Measurements from ENCODE around the gene CNTN6. TPM values are rescaled to one million over a fixed set of nuclear protein-coding genes. Genes with fewer than 3 reads are reported as not detected.

The CNTN6 gene
- total and polyA plus RNA-seq, 4 donors, result 0.01 to 0.05 TPM; not detected in 2

DNA sequence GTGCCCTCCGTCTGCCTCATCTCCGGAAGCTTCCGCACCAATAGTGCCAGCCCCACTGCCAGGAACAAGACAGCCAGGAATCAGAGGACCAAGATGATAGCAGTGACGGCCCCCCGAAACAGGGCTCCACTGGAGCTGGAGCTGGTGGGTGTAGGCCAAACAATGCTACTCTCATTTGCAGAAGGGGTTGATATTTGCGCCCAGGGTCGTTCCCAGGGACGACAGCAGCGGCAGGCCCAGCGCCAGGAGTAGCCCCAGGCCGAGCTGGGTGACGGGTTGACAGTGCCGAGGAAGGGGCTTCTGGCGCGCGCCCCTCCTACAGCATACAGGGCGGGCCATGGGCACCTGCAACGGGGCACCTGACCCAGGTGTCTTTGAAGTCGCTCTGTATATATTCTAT lies 301.4 kb downstream of the CNTN6 start:
- no peak for TF ChIP-seq HNF4G (IDR thresholded peaks at IDR 0.05)
- TF ChIP-seq, protein P1, sequence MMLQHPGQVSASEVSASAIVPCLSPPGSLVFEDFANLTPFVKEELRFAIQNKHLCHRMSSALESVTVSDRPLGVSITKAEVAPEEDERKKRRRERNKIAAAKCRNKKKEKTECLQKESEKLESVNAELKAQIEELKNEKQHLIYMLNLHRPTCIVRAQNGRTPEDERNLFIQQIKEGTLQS (IDR thresholded peaks at IDR 0.05), result no peak
- TF ChIP-seq SP1 (IDR thresholded peaks at IDR 0.05), result no peak
- no peak for TF ChIP-seq NR2F2 (IDR thresholded peaks at IDR 0.05)
- TF ChIP-seq EGR1 (IDR thresholded peaks at IDR 0.05; ENCODE audit: low read depth in 2 of 2), result no peak
- TF ChIP-seq, protein P2, sequence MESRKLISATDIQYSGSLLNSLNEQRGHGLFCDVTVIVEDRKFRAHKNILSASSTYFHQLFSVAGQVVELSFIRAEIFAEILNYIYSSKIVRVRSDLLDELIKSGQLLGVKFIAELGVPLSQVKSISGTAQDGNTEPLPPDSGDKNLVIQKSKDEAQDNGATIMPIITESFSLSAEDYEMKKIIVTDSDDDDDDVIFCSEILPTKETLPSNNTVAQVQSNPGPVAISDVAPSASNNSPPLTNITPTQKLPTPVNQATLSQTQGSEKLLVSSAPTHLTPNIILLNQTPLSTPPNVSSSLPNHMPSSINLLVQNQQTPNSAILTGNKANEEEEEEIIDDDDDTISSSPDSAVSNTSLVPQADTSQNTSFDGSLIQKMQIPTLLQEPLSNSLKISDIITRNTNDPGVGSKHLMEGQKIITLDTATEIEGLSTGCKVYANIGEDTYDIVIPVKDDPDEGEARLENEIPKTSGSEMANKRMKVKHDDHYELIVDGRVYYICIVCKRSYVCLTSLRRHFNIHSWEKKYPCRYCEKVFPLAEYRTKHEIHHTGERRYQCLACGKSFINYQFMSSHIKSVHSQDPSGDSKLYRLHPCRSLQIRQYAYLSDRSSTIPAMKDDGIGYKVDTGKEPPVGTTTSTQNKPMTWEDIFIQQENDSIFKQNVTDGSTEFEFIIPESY (IDR thresholded peaks at IDR 0.05), result no peak
- TF ChIP-seq HNF4A (conservative IDR thresholded peaks at IDR 0.05), result no peak
- TF ChIP-seq, protein P3, sequence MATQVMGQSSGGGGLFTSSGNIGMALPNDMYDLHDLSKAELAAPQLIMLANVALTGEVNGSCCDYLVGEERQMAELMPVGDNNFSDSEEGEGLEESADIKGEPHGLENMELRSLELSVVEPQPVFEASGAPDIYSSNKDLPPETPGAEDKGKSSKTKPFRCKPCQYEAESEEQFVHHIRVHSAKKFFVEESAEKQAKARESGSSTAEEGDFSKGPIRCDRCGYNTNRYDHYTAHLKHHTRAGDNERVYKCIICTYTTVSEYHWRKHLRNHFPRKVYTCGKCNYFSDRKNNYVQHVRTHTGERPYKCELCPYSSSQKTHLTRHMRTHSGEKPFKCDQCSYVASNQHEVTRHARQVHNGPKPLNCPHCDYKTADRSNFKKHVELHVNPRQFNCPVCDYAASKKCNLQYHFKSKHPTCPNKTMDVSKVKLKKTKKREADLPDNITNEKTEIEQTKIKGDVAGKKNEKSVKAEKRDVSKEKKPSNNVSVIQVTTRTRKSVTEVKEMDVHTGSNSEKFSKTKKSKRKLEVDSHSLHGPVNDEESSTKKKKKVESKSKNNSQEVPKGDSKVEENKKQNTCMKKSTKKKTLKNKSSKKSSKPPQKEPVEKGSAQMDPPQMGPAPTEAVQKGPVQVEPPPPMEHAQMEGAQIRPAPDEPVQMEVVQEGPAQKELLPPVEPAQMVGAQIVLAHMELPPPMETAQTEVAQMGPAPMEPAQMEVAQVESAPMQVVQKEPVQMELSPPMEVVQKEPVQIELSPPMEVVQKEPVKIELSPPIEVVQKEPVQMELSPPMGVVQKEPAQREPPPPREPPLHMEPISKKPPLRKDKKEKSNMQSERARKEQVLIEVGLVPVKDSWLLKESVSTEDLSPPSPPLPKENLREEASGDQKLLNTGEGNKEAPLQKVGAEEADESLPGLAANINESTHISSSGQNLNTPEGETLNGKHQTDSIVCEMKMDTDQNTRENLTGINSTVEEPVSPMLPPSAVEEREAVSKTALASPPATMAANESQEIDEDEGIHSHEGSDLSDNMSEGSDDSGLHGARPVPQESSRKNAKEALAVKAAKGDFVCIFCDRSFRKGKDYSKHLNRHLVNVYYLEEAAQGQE (IDR thresholded peaks at IDR 0.05), result no peak
- no peak for TF ChIP-seq TAF1 (conservative IDR thresholded peaks at IDR 0.05)
- no peak for TF ChIP-seq JUND (IDR thresholded peaks at IDR 0.05)
- TF ChIP-seq, protein P4, sequence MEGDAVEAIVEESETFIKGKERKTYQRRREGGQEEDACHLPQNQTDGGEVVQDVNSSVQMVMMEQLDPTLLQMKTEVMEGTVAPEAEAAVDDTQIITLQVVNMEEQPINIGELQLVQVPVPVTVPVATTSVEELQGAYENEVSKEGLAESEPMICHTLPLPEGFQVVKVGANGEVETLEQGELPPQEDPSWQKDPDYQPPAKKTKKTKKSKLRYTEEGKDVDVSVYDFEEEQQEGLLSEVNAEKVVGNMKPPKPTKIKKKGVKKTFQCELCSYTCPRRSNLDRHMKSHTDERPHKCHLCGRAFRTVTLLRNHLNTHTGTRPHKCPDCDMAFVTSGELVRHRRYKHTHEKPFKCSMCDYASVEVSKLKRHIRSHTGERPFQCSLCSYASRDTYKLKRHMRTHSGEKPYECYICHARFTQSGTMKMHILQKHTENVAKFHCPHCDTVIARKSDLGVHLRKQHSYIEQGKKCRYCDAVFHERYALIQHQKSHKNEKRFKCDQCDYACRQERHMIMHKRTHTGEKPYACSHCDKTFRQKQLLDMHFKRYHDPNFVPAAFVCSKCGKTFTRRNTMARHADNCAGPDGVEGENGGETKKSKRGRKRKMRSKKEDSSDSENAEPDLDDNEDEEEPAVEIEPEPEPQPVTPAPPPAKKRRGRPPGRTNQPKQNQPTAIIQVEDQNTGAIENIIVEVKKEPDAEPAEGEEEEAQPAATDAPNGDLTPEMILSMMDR (IDR thresholded peaks at IDR 0.05; ENCODE audit: low read depth, low read length, missing input control), result no peak
- no peak for TF ChIP-seq FOXA1 (IDR thresholded peaks at IDR 0.05)
- TF ChIP-seq RAD21 (IDR thresholded peaks at IDR 0.05), result no peak
- no peak for TF ChIP-seq FOXA2 (IDR thresholded peaks at IDR 0.05)
- TF ChIP-seq GABPA (IDR thresholded peaks at IDR 0.05 in 1 of 2, conservative IDR thresholded peaks at IDR 0.05 in 1 of 2), result no peak
- no peak for TF ChIP-seq RXRA (IDR thresholded peaks at IDR 0.05)
- no peak for TF ChIP-seq YY1 (IDR thresholded peaks at IDR 0.05)
- no peak overlapping the region for H3K9ac ChIP-seq (ENCODE audit: low read depth in 1 of 2, low read length in 2 of 2)
- H3K27me3 ChIP-seq (ENCODE audit: control insufficient read depth in 4 of 4, insufficient read depth in 4 of 4, low read length in 3 of 4), result no peaks in the 10 kb centered on the region
- H3K36me3 ChIP-seq (ENCODE audit: control insufficient read depth in 4 of 4, insufficient read depth in 3 of 4, low read depth in 1 of 4, low read length in 3 of 4), result no peaks in the 10 kb centered on the region
- no peak overlapping the region for H3K27ac ChIP-seq (ENCODE audit: low read depth in 1 of 2, low read length in 2 of 2)
- H3K4me1 ChIP-seq (ENCODE audit: control insufficient read depth in 4 of 4, insufficient read depth in 4 of 4, low read length in 3 of 4), result no peaks in the 10 kb centered on the region
- 92% methylated on average over 19 of the region's 19 CpGs for WGBS
- no peak for DNase-seq (ENCODE audit: low spot score)
- H3K4me3 ChIP-seq (ENCODE audit: low read depth in 1 of 3, low read length in 3 of 3), result no peak overlapping the region
- H3K9me3 ChIP-seq (ENCODE audit: control insufficient read depth in 4 of 4, low read length in 3 of 4), result no peaks in the 10 kb centered on the region

DNA sequence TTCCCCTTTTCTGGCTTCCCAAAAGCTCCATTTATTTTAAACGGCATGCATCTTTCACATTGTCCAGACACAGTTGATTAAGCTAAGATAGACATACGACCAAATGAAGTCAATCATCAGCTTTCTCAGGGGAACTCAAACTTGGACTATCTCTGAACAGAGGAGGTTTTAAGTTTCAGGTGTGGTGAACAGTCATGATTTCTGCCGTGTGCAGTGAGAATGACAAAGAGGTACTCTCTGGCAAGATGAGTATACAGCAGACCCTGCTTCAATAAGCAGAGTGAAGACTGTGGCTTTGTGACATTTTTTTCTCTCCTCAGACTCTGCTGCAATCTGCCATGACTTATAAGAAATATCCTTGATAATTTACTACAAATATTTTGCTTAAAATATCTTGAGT lies 307.7 kb downstream of the CNTN6 start:
- Histone ChIP-seq H3K9ac (ENCODE audit: low read depth in 1 of 2, low read length in 2 of 2) (no peak overlapping the region), H3K27ac (ENCODE audit: low read depth in 1 of 2, low read length in 2 of 2) (no peak overlapping the region), H3K27me3 (ENCODE audit: control insufficient read depth in 4 of 4, insufficient read depth in 4 of 4, low read length in 3 of 4) (no peaks in the 10 kb centered on the region), H3K36me3 (ENCODE audit: control insufficient read depth in 4 of 4, insufficient read depth in 3 of 4, low read depth in 1 of 4, low read length in 3 of 4) (no peaks in the 10 kb centered on the region), H3K4me3 (ENCODE audit: low read depth in 1 of 3, low read length in 3 of 3) (no peak overlapping the region), H3K9me3 (ENCODE audit: control insufficient read depth in 4 of 4, low read length in 3 of 4) (no peaks in the 10 kb centered on the region), H3K4me1 (ENCODE audit: control insufficient read depth in 4 of 4, insufficient read depth in 4 of 4, low read length in 3 of 4) (no peaks in the 10 kb centered on the region)
- WGBS, result 52% methylated on average over 3 of the region's 3 CpGs
- TF ChIP-seq HNF4A (conservative IDR thresholded peaks at IDR 0.05) (no peak), FOXA2 (IDR thresholded peaks at IDR 0.05) (no peak)
- TF ChIP-seq, protein P5, sequence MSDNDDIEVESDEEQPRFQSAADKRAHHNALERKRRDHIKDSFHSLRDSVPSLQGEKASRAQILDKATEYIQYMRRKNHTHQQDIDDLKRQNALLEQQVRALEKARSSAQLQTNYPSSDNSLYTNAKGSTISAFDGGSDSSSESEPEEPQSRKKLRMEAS (IDR thresholded peaks at IDR 0.05), result no peak
- no peak for DNase-seq (ENCODE audit: low spot score)

Measured in liver (tissue), 9 donors.